NCI-H187 treated with DMSO at 0.1 percent for 48 hours (cell line): ENCODE results near the gene PTPDC1.

Experiments
- DNase-seq: peaks from one replicate; lab custom pipeline; 2025; lab: John Stamatoyannopoulos, UW

Gene PTPDC1, protein sequence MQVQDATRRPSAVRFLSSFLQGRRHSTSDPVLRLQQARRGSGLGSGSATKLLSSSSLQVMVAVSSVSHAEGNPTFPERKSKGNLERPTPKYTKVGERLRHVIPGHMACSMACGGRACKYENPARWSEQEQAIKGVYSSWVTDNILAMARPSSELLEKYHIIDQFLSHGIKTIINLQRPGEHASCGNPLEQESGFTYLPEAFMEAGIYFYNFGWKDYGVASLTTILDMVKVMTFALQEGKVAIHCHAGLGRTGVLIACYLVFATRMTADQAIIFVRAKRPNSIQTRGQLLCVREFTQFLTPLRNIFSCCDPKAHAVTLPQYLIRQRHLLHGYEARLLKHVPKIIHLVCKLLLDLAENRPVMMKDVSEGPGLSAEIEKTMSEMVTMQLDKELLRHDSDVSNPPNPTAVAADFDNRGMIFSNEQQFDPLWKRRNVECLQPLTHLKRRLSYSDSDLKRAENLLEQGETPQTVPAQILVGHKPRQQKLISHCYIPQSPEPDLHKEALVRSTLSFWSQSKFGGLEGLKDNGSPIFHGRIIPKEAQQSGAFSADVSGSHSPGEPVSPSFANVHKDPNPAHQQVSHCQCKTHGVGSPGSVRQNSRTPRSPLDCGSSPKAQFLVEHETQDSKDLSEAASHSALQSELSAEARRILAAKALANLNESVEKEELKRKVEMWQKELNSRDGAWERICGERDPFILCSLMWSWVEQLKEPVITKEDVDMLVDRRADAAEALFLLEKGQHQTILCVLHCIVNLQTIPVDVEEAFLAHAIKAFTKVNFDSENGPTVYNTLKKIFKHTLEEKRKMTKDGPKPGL

DNA sequence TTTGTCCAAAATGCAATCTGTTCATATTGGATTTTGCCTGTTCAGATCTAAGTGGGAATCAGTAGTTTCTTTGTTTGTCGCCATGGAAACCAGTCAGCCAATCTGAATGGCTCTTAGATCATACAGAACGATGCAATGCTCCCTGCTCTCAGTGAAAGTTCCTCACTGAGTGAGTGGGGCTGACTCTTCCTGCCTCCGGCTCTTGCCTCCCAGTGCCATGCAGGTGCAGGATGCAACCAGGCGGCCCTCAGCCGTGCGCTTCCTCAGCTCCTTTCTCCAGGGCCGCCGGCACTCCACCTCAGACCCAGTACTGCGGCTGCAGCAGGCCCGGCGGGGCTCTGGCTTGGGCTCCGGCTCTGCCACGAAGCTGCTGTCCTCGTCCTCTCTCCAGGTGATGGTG lies at the start of gene PTPDC1:
Gene PTPDC1, plus strand, starts transcription at position 151 of the 400 bp plus-strand sequence. Its CDS starts 67 bp downstream, at position 218.
- no peak for DNase-seq

DNA sequence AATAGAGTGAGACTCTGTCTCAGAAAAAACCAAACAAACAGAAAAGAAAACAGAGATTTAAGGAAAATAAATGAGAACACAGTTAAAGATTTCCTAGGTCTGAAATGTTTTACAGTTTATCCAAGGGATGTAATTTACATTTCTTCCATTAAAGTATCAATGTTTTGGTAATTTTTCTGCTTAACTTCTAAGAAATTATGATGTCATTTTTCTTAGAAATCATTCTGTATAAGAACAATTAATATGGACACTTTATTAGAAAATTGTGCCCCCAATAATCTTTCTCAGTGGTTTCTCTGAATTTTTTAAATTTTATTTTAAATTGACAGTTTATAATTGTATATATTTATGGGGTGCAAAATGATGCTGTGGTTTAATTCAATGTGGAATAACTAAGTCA lies 49.8 kb upstream of the PTPDC1 start:
- DNase-seq, result no peak

DNA sequence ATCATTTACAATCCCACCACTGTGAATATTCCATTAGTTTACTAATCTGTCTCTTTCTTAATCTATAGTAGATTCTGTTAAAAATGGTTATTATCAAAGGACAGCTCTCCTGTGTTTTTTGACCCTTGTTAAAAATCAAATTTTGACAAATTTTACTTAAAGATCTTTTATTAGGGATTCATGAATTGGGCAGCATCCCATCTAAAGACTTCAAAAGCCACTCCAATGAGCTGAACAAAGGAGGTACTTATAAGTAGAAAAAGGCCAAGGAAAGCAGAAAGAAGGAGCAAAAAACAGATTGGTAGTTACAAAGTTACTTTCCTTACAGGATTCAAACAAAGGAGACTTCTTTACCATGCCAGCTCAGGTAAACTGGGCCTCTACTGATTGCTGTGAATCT lies 44.5 kb upstream of the PTPDC1 start:
- DNase-seq, result no peak

DNA sequence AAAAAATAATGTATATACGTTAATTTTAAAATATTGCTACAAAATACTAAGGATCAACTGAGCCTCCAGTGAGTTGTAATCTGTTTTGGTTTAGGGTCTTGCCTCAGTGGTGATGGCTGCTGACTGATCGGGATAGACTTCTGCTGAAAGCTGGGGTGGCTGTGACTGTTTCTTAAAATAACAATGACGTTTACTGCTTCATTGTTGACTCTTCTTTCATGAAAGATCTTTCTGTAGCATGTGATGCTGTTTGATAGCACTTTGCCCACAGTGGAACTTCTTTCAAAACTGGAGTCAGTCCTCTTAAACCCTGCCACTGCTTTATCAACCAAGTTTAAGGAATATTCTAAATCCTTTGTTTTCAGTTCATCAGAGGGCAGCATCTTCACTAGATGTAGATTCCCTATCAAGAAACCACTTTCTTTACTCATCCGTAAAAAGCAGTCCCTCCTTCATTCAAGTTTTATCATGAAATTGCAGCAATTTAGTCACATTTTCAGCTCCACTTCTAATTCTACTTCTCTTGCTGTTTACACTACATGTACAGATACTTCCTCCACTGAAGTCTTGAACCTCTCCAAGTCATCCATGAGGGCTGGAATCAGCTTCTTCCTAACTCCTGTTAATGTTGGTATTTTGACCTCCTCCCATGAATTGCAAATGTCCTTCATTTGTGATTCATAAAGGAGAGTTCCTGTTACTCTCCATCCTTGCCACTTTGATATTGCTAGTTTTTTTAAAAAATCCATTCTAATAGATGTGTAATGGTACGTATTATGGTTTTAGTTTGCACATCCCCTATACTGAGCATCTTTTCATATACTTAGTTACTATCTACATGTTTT lies 41.5 kb upstream of the PTPDC1 start:
- DNase-seq, result no peak

DNA sequence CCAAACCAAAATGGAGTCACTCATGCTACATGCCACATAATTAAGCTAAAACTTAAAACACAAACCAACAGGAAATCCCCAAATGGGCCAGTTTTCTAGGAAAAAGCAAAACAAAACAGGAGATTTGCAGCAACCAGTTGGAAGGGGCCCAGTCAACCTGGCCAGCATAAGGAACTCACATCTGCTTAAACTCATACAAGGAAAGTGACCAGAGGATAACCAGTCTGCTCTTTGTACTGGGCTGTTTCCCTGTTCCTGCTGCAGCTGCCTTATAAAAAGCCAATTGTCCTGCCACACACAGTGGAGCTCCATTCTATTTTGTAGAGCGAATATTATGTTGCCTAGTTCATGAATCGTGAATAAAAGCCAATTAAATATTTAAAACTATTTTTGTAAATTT lies 29.5 kb upstream of the PTPDC1 start:
- no peak for DNase-seq

DNA sequence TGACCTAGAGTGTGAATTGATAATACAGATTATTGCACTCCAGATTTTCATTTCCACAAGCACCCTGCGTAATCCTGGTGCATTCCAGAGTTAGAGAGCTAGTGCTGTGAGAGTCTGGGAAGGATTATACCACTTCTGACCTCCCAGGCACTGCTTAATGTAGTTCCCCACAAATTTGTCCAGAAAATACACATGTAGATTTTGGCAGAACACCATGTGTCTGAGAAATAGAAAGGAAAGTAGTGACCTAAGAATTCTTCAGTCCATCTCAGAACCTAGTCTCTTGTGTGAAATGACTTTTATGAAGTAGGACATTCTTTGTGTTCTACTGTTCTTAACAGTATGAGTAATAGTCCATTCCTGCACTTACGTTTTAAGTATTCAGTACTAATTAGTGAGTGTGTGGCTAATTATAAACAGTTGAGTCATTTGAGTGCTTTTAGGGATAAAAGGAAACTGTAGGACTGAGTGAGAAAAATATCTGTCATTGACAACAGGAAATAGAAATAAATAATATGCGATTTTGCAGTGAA lies 27.8 kb upstream of the PTPDC1 start:
- DNase-seq, result no peak

DNA sequence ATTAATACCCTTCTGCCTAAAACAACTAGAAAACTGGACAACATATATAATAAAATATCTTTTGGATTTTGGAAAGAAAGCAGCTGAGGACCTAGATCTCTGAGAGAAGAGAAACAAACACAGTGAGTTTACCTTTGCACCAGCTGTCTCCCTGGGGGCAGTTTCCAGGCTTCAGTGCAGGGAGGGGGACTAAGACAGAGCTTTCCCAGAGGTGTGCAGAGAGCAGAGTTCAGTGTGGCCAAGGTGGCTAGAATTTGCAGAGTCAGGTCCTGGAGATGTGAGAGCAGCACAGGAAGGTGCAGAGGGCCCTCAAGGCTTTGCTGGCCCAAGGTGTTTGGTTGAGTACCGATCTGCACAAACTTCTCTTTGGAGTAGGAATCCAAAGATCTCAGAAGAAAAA lies 26.3 kb upstream of the PTPDC1 start:
- no peak for DNase-seq

DNA sequence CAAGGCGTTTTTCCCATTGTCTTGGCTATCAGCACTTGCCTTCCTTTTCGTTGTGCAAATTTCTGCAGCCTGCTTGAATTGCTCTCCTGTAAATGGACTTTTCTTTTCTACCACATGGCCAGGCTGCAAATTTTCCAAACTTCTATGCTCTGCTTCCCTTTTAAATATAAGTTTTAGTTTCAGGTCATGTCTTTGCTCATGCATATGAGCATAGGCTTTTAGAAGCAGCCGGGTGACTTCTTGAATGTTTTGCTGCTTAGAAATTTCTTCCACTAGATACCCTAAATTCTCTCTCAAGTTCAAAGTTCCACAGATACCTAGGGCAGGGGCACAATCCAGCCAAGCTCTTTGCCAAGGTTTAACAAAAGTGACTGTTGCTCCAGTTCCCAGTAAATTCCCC lies 22.4 kb upstream of the PTPDC1 start:
- no peak for DNase-seq

DNA sequence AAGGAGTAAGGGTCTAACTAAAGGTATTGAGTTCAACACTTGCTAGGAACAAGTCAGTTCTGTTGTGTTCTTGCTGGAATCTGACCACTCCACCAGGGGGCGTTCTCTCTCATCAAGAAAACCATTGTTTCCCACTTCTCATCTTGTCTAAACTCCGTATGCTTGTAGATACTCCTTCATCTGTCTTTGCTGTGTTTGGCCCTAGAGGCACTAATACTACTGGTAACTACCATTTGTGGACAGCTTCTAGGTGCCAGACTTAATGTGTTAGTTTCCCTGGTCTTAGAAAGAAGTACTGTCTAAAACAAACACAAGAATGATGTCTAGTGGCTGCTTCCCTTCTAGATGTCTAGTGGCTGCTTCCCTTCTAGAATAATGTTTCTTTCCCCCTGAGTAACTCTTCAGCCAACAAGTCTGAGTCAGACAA lies 18.7 kb upstream of the PTPDC1 start:
- peak; percentile 1 for DNase-seq

DNA sequence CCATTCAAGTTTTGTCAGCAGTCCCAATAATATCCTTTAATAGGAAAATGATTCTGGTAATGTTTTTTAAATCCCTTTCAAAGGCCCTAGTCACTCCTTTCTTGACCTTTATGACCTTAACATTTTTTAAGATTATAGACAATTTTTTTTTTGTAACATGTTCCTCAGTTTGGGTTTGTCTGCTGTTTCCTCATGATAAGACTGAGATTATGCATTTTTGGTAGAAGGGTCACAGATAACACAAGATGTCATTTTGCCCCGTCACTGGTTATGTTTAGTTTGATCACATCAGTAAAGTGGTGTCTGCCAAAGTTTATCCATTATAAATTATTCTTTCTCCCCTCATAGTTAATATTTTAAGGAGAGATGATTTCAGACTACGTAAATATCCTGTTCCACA lies 16.0 kb upstream of the PTPDC1 start:
- DNase-seq, result no peak

DNA sequence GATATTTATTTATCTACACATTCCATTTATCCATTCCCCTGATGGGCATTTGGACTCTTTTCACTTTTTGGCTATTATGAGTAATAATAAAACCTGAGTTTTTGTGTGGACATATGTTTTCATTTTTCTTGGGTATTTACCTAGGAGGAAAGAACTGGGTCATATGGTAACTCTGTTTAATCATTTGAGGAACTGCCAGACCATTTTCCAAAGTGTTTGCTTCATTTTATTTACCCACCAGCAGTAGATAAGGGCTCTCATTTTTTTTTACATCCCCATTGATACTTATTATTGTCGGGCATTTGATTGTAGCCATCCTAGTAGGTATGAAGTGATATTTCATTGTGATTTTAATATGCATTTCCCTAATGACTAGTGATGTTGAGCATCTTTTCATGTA lies 7.7 kb upstream of the PTPDC1 start:
- DNase-seq, result no peak

DNA sequence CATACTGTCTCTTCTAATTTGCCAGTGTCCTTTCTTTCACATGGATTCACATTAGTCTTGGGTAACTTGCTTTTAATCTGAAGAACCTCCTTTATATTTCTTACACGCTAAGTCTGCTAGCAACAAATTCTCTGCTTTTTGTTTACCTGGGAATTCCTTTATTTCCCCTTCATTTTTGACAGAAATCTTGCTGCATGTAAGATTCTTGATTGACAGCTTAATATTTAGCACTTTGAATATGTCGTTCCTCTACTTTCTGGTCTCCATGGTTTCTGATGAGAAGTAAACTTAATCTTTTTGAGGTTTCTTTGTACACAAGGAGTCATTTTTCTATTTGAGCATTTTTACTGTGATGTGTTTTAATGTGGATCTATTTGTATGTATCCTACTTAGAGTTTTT lies 6.2 kb upstream of the PTPDC1 start:
- DNase-seq, result no peak

DNA sequence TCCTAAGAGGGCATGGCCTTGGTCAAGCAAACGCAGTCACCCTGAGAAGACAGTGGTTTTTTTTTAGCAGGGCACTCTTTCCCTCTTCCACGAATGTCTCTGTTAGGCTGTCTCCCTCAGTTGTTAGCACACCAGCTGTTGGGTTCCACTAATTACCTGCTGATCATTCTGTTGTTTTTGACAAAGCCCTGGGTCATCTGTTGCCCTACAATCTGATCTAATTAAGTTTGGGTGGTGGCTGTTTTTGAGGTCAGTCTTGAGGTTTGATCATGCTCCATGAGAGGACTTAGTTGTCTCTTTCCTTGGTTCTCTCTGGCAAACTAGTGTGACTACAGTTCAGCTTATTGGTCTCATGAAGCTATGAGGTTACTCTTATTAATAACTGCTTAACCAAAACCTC lies 5.0 kb upstream of the PTPDC1 start:
- no peak for DNase-seq

DNA sequence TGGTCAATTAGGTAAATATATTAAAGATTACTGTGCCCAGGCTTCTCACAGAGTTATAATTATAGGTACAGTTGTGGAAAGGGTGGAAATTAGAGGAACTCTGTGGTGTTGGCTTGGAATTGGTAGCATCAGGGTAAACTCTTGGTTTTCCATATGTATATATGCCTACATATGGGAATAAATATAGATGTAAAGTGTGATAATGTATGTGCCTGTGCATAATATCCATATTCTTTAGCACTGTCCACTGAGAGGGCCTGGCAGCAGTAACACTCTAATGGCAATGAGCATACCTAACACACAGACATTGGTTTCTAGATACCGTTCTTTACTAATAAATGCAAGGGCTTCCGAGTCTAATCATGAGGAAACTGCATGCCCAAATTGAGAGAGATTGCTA lies 4.0 kb upstream of the PTPDC1 start:
- DNase-seq, result no peak

DNA sequence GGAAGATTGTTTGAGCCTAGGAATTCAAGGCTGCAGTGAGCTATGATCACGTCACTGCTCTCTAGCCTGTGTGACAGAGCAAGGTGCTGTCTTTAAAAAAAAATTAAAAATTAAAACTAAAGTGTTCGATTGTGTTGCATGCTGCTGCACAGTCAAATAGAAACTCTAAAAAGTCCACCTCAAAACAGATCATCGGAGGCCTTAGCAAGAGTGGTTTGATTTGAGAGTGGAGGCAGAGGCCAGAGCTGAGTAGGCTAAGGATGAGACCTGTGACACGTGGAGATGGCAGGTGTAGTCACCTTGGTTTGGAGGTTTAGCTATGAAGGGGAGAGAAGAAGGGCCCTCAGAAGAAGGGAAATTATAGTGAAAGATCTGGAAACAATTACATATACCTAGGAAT lies 2.8 kb upstream of the PTPDC1 start:
- no peak for DNase-seq

DNA sequence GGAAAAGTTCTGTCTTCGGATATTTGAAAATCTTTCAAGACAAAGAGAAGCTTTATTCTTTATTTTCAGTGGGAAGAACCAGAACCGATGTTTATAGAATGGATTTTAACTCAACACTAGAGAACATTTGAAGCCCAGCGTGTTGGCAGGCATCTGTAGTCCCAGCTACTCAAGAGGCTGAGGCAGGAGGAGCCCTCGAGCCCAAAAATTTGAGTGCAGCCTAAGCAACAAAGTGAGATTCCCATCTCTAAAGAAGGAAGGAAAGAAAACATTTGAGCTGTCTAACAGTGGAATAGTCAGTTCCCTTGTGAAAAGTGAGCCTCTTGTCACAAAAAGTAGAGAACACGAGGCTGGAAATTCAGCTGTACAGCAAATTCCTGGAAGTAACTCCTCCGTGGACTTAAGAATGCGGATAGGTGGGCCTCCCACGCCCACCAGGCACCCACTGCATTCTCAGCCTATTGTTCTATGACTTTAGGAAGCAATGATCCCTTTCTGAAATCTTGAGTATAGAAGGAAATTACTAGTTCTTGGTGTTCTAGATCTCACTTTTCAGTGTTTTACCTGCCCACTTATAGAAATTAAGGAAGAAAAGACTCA lies 2.3 kb upstream of the PTPDC1 start:
- DNase-seq, result no peak

DNA sequence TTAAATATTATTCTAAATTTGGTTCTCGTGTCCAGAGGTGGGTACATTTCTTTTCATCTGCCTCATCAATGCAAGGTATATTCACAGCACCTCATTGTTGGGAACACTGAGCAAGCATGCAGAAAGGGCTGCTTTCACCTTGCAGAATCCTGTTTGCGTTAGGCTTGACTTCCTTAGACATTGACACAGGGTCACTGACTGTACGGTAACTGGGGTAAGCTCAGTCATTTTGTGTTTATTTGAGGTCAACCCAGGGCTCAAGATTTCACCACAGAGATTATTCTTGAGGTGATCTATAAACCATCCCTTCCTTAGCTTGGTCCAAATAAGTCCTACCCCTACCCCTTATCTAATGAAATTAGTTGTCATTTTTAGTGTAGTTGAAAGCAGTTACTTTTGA lies 1.7 kb upstream of the PTPDC1 start:
- no peak for DNase-seq

DNA sequence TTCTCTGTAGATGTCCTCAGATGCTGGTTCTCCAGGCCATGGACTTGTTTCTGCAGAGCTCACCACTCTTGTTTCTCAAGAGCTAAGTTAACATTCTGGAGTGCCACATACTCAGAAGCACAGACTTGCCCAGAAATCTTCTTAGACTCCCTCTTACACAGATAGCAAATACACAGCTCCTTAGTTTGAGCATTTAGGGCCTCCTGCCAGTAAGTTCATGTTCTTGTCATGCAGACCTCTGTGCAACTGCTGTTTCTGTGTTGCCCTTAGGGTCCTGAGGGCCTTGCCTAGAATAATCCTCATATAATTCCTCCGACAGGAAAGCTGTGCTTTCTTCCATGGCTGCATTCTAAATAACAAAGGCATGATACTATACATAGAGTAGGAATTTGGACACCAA lies 1.3 kb upstream of the PTPDC1 start:
- DNase-seq, result no peak

DNA sequence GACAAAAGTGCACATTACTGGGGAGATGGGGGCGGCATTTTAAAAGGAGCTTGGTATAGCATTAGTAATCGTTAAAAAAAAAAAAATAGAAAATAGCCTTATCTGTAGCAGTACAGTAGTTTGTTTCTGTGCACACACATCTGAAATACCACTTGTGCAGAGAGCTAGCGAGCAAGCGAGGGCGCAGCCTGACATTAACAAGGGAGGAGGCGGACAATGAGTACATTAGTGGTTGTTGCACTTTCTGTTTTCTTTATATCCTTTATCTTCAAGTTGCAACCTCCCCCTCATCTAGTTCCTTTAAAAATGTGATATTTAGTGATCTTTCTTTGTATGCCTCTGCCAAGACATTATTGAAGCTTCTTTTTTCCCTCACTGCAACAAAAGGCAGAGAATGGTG lies 880 bp upstream of the PTPDC1 start:
- no peak for DNase-seq

DNA sequence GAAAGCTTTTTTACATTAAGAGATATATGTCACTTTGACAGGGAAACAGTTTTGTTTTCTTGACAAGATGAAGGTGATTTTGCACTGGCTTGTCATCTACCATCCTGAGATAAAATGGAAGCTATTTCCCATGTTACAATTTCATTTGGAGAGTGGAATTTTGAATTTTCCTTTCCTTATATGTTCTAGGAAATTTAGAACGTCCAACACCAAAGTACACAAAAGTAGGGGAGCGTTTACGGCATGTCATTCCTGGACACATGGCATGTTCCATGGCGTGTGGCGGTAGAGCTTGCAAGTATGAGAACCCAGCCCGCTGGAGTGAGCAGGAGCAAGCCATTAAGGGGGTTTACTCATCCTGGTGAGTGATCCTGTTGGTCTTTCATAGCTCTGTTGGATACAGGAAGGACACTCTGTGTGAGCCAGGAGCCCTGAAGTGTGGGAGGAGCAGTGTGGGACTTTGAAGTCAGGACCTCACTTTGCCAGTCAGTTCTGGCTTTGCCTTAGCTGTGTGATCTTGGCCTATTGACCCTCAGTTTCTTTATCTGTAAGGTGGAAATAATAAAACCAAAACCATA lies 887 bp downstream of the PTPDC1 start:
- no peak for DNase-seq
